Gastrocnemius medialis (tissue), 4 donors: ENCODE data around the gene C2CD3.
"Not testable (repeated sequence)": the region's sequence is repeated elsewhere in the genome, so short reads cannot be mapped to it uniquely, and the experiment has no call there.

Source experiments
- CTCF ChIP-seq, 5 experiments: fragments of 450-650 bp in 3 of 5; fragments of 200-600 bp in 2 of 5; sonication (generic) in 2 of 5; IDR thresholded peaks in 4 of 5; conservative IDR thresholded peaks in 1 of 5; 1 replicate in 4 of 5; 2 replicates in 1 of 5; pipeline ENCODE4 v1.5.1; 2016 to 2019; ENCODE audit warnings: antibody characterized with exemption in 5 of 5, mild to moderate bottlenecking in 3 of 5, moderate library complexity in 3 of 5
- POLR2A ChIP-seq, 2 donors: fragments of 450-650 bp; IDR thresholded peaks; one replicate each; pipeline ENCODE4 v1.6.1; 2017; ENCODE audit warnings: antibody characterized with exemption in 2 of 2, mild to moderate bottlenecking in 2 of 2, moderate library complexity in 2 of 2

DNA sequence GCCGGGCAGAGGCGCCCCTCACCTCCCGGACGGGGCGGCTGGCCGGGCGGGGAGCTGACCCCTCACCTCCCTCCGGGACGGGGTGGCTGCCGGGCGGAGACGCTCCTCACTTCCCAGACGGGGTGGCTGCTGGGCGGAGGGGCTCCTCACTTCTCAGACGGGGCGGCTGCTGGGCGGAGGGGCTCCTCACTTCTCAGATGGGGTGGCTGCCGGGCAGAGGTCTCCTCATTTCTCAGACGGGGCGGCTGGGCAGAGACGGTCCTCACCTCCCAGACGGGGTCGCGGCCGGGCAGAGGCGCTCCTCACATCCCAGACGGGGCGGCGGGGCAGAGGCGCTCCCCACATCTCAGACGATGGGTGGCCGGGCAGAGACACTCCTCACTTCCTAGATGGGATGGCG, 41.7 kb downstream of the C2CD3 start:
- not testable (repeated sequence) for TF ChIP-seq POLR2A (IDR thresholded peaks at IDR 0.05); CTCF (IDR thresholded peaks at IDR 0.05 in 4 of 5, conservative IDR thresholded peaks at IDR 0.05 in 1 of 5)
